Common myeloid progenitor, CD34-positive (primary cell): Measurements from ENCODE around the gene NUBPL.

Experiments used
- CTCF ChIA-PET: fragments of 350-600 bp; sonication (Branson Sonifier 250); formaldehyde crosslinking; loops from one replicate; lab custom pipeline; 2021; ENCODE audit warnings: antibody characterized with exemption; lab: Charles Lee
- POLR2A ChIA-PET: fragments of 350-600 bp; sonication (Branson Sonifier 250); formaldehyde crosslinking; loops from one replicate; lab custom pipeline; 2021; ENCODE audit warnings: antibody characterized with exemption; lab: Charles Lee
- DNase-seq, 3 donors: peaks; one replicate each; pipeline versions ENCODE4 v3.0.0 to v3.0.0-alpha.2; 2013
- H3K27ac ChIP-seq, 2 experiments: 1 replicate in 1 of 2; 2 replicates in 1 of 2; pipeline ENCODE4 v1.7.0; 2013; ENCODE audit warnings: inconsistent platforms in 2 of 2, low read length in 2 of 2, mild to moderate bottlenecking in 2 of 2, low read depth in 1 of 2, moderate library complexity in 1 of 2; ENCODE audit not compliant: severe bottlenecking in 2 of 2, insufficient read depth in 1 of 2, poor library complexity in 1 of 2
- H3K27me3 ChIP-seq, 5 experiments: replicated peaks in 2 of 5; 1 replicate in 3 of 5; 2 replicates in 2 of 5; pipeline versions ENCODE4 v1.6.1 to v1.7.0; 2013; ENCODE audit warnings: low read length in 4 of 5, mild to moderate bottlenecking in 2 of 5, moderate library complexity in 2 of 5, inconsistent platforms in 1 of 5; ENCODE audit not compliant: insufficient read depth in 5 of 5, control insufficient read depth in 4 of 5
- H3K36me3 ChIP-seq, 4 experiments: 1 replicate in 2 of 4; 2 replicates in 2 of 4; pipeline versions ENCODE4 v1.6.1 to v1.7.0; 2013; ENCODE audit warnings: low read length in 3 of 4, control low read depth in 1 of 4, mild to moderate bottlenecking in 1 of 4; ENCODE audit not compliant: control insufficient read depth in 4 of 4, insufficient read depth in 4 of 4
- H3K4me1 ChIP-seq, 4 experiments: 1 replicate in 3 of 4; 2 replicates in 1 of 4; pipeline versions ENCODE4 v1.6.1 to v1.7.1; 2013; ENCODE audit warnings: low read length in 3 of 4, mild to moderate bottlenecking in 3 of 4, control low read depth in 1 of 4, inconsistent platforms in 1 of 4, moderate library complexity in 1 of 4; ENCODE audit not compliant: control insufficient read depth in 4 of 4, insufficient read depth in 4 of 4; ENCODE audit errors: control extremely low read depth in 1 of 4
- H3K4me3 ChIP-seq, 7 experiments: 1 replicate in 4 of 7; 2 replicates in 3 of 7; pipeline versions ENCODE4 v1.5.1 to v1.7.0; 2013; ENCODE audit warnings: mild to moderate bottlenecking in 7 of 7, low read length in 6 of 7, moderate library complexity in 6 of 7, inconsistent platforms in 2 of 7, low read depth in 2 of 7, control low read depth in 1 of 7; ENCODE audit not compliant: insufficient read depth in 4 of 7, control insufficient read depth in 1 of 7; ENCODE audit errors: extremely low read depth in 1 of 7
- H3K9me3 ChIP-seq, 5 experiments: 1 replicate in 4 of 5; 2 replicates in 1 of 5; pipeline versions ENCODE4 v1.6.1 to v1.7.1; 2013; ENCODE audit warnings: low read length in 4 of 5, mild to moderate bottlenecking in 2 of 5, inconsistent platforms in 1 of 5, low read depth in 1 of 5, moderate library complexity in 1 of 5; ENCODE audit not compliant: control insufficient read depth in 4 of 5, insufficient read depth in 2 of 5; ENCODE audit errors: control extremely low read depth in 1 of 5
- WGBS: methylation state at CpG from one replicate; pipeline ENCODE4 v1.1.5; 2013; ENCODE audit not compliant: insufficient coverage; 5-methylcytosine and 5-hydroxymethylcytosine counted together

The NUBPL gene

GRCh38 chr14:31660191-31660590, 99.0 kb downstream of the NUBPL start:
- Histone ChIP-seq H3K9me3 (peaks cover 0 to 5% (median 0%) of the 10 kb centered on the region in 5 experiments), H3K27me3 (no peaks in the 10 kb centered on the region), H3K27ac (no peak overlapping the region), H3K4me1 (no peaks in the 10 kb centered on the region), H3K36me3 (peaks cover 0 to 2% (median 0%) of the 10 kb centered on the region in 4 experiments), H3K4me3 (no peak overlapping the region)
- WGBS = 100% methylated on average over 1 of the region's 3 CpGs
- CTCF ChIA-PET = no interaction called here
- no peak for DNase-seq
- POLR2A ChIA-PET = no interaction called here

- peaks cover 0 to 2% (median 0%) of the 10 kb centered on the region in 4 experiments for H3K36me3 ChIP-seq
- DNase-seq = no peak
- ChIA-PET CTCF (interaction anchor here (1.0 kb wide), 1 partner anchor 19 kb away, joined by 3 read pairs; no protein-coding TSS in a partner anchor), POLR2A (no interaction called here)
- no peak overlapping the region for H3K4me3 ChIP-seq
- peaks cover 0 to 5% (median 0%) of the 10 kb centered on the region in 5 experiments for H3K9me3 ChIP-seq
- H3K4me1 ChIP-seq = no peaks in the 10 kb centered on the region
- no peak overlapping the region for H3K27ac ChIP-seq
- WGBS = no CpG with 5 or more reads among the region's 1 CpG
- H3K27me3 ChIP-seq = no peaks in the 10 kb centered on the region
Observed at GRCh38 chr14:31660728-31661127, 99.5 kb downstream of the NUBPL start.

- DNase-seq = no peak
- Histone ChIP-seq H3K4me1 (no peaks in the 10 kb centered on the region), H3K27me3 (no peaks in the 10 kb centered on the region), H3K4me3 (no peak overlapping the region), H3K9me3 (peaks cover 0 to 18% (median 2%) of the 10 kb centered on the region in 5 experiments), H3K36me3 (peaks cover 0 to 2% (median 0%) of the 10 kb centered on the region in 4 experiments), H3K27ac (no peak overlapping the region)
- WGBS = 92% methylated on average over 7 of the region's 8 CpGs
- ChIA-PET CTCF (interaction anchor here (1.0 kb wide), 1 partner anchor 10 kb away, joined by 3 read pairs; no protein-coding TSS in a partner anchor), POLR2A (no interaction called here)
Observed at GRCh38 chr14:31668348-31668747, 107.1 kb downstream of the NUBPL start.

GRCh38 chr14:31672709-31673108, 111.5 kb downstream of the NUBPL start:
- Histone ChIP-seq H3K9me3 (peaks cover 0 to 15% (median 2%) of the 10 kb centered on the region in 5 experiments), H3K4me1 (no peaks in the 10 kb centered on the region), H3K27ac (no peak overlapping the region), H3K27me3 (no peaks in the 10 kb centered on the region), H3K36me3 (peaks cover 0 to 6% (median 2%) of the 10 kb centered on the region in 4 experiments), H3K4me3 (no peak overlapping the region)
- ChIA-PET POLR2A (no interaction called here), CTCF (no interaction called here)
- 100% methylated on average over 1 of the region's 3 CpGs for WGBS
- DNase-seq = no peak

GRCh38 chr14:31677052-31677451, 115.8 kb downstream of the NUBPL start:
- Histone ChIP-seq H3K9me3 (peaks cover 0 to 6% (median 0%) of the 10 kb centered on the region in 5 experiments), H3K4me3 (no peak overlapping the region), H3K27ac (no peak overlapping the region), H3K36me3 (peaks cover 0 to 20% (median 6%) of the 10 kb centered on the region in 4 experiments), H3K4me1 (no peaks in the 10 kb centered on the region), H3K27me3 (no peaks in the 10 kb centered on the region)
- ChIA-PET POLR2A (no interaction called here), CTCF (no interaction called here)
- no peak for DNase-seq
- WGBS = no CpG with 5 or more reads among the region's 3 CpGs

GRCh38 chr14:31677630-31678029, 116.4 kb downstream of the NUBPL start:
- Histone ChIP-seq H3K27me3 (no peaks in the 10 kb centered on the region), H3K9me3 (peaks cover 0 to 8% (median 0%) of the 10 kb centered on the region in 5 experiments), H3K36me3 (peaks cover 0 to 20% (median 6%) of the 10 kb centered on the region in 4 experiments), H3K4me1 (no peaks in the 10 kb centered on the region), H3K27ac (no peak overlapping the region), H3K4me3 (no peak overlapping the region)
- DNase-seq = no peak
- 95% methylated on average over 3 of the region's 3 CpGs for WGBS
- POLR2A ChIA-PET = no interaction called here
- CTCF ChIA-PET = no interaction called here

GRCh38 chr14:31678421-31679249, 117.4 kb downstream of the NUBPL start:
- 94% methylated on average over 8 of the region's 9 CpGs for WGBS
- Histone ChIP-seq H3K27ac (no peak overlapping the region), H3K9me3 (peaks cover 0 to 13% (median 0%) of the 10 kb centered on the region in 5 experiments), H3K4me1 (no peaks in the 10 kb centered on the region), H3K27me3 (no peaks in the 10 kb centered on the region), H3K36me3 (peaks cover 0 to 20% (median 6%) of the 10 kb centered on the region in 4 experiments), H3K4me3 (no peak overlapping the region)
- no peak for DNase-seq
- POLR2A ChIA-PET = no interaction called here
- CTCF ChIA-PET = no interaction called here
